T-helper 1 cell treated with Interleukin-12 subunit alpha and Interleukin-12 subunit beta and Interleukin-4 antibody, amounts not matched to agents 30 ng/mL and 1 ng/mL, for 36 hours (primary cell): ENCODE data around the gene LINC01488. TPM values are rescaled to one million over a fixed set of nuclear protein-coding genes. Genes with fewer than 3 reads are reported as not detected.

Source experiments
- intact Hi-C: fragments of 100-400 bp; cut with micrococcal nuclease; formaldehyde crosslinking; loops from one replicate; pipeline ENCODE4 v1.15.1; 2024
- total RNA-seq: library from RNA; stranded (reverse); gene quantifications from 2 replicates; pipeline ENCODE4 v1.2.3, GENCODE V29; 2022

Gene LINC01488
- total RNA-seq, 1 donor from 2014 or later: not detected

DNA sequence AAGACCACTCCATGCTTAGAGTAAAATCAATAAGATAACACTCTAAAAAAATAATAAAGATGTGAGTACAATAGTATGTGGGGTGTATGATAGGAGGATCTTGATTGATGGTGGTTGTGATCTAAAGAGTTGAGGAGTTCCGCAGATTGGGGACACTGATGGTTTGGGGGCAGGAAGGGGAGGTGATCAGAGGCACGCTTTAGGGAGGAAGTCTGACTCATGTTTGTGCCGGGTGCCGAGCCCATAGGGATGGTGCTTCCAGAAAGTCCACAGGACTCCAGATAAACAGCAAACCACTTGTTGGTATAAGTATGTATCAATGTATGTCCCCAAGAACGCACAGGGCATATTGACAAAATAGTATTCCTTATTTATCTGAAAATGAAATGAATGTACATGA, 27.5 kb downstream of the LINC01488 start:
- intact Hi-C loops: no loop called here

DNA sequence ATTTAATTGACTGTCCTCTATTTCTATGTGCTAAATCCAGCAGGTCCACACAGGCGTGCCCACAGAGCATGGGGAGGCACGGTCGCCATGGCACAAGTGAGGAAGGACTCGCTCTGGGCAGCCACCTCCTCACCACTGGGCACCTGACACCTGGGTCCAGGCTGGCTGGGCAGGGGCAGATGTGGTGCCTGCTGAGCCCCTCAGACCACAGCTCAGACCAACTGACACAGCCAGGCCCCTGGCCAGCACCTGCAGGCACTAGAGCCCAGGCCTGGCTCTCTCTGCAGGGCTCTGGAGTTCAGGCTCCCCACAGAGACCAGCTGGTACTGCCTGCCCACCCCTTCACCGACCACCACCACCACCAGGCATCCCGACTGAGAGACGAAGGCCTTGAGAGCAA, 27.9 kb downstream of the LINC01488 start:
- intact Hi-C loops: no loop called here

DNA sequence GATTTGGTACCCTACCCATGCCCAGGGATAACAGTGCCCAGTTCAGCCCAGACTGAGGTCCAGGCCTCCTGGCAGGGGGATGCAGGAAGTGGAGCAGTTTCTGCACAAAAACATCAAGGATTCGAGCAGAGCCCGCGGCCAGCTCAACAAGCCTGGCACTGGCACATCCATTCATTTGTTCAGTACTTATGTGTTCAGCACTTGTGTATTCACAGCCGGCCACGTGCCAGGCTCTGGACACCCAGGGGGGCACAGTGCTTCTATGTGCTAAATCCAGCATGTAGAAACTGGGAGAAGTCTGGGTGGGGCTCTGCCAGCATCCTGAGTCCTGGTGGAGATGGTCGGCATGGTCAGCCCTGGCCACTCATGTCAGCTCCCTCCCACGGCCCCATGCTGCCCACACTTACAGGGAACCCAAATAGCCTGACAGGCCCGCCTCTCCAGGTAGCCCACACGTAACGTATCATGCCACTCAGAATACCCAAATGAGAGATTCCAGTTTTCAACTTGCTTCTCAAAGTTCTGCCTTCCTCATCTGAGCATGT, 28.5 kb downstream of the LINC01488 start:
- intact Hi-C loops: no loop called here

DNA sequence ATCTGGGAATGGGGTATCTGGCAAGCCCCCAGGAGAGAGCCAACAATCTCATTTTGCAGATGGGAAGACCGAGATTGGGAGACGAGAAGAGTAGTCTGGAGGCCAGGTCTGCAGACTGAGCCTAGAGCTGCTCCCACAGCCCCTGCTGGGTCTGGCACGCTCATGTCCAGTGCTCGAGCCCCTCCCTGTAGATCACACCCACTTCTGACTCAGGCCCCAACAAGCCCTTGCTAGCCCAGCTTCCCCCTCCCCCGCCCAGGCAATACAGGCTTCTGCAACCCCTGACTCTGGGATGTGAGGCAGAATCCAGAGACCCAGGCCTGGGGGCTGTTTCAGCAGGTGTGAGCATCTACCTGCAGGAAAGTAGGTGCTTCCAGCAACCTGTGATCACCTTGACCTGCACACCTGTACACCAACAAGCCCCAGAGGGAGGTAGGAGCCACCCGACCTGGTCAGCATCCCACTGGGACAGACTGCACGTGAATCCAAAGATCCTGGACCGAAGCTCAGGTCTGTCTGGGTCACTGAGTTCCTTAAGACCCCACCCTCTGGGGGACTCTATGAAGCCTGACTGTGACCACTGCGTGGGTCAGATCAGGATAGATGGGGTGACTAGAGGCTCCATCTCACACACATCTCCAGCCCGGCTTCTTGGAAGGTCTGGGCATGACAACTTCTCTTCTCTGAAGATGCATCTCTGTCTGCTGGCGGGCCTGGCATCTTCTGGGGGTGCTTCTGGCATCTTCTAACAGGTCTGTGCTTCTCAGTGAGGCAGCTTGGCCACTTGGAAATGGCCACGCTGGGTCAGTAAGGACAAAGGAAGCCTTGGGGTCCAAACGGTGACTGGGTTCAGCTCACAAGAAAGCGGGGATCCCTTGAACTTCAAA, 29.3 kb downstream of the LINC01488 start:
- intact Hi-C loops: no loop called here

DNA sequence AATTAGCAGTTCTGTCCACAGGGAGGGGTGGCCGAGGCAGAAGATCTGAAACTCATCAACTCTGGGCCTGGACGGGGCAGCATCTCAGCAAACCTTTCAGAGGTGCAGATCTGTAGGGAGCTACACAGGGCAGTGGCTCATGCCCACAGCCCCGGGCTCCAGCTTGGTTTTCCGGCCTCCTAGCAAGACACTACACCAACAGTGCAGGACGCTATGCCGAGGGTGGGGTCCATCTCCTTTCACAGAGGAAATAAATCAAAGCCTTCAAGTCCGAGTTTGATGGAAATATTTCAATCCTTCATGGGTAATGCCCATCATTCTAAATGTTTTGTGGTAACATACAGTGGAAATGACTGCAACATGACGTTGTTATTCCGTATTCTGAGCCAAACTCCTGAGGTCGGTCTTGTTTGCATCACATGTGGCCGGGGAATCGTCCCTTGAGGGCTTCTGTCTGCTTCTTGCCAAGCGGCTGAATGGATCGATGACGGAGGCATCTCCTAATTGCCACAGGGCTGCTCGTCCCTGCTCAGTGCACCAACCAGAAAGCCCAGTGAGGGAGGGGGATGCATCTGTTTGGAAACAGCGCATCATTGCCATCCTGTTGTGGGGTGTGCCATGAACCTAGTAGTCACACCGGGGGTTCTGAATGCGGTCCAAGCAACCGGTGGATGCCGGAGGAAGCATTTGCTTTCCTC, 30.0 kb downstream of the LINC01488 start:
- intact Hi-C loops: no loop called here

DNA sequence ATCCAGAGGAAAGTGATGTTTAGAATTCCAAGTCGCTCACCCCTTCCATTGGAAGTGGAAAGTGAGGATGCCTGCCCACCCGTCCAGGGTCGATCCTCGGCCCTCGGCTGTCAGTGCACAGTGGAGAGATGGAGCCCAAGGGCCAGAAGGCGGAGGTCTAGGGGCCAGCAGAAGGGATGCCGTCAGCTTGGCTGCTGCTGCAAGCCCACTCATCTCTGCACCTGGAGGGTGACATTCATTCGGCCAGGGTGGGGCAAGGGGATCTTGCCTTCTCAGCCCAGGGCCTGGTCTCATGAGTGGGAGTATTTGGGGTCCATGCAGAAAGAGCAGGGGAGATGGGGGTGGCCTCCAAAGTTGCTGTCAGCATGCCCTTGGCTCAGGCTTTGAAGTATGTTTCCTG, 30.7 kb downstream of the LINC01488 start:
- intact Hi-C loops: no loop called here

DNA sequence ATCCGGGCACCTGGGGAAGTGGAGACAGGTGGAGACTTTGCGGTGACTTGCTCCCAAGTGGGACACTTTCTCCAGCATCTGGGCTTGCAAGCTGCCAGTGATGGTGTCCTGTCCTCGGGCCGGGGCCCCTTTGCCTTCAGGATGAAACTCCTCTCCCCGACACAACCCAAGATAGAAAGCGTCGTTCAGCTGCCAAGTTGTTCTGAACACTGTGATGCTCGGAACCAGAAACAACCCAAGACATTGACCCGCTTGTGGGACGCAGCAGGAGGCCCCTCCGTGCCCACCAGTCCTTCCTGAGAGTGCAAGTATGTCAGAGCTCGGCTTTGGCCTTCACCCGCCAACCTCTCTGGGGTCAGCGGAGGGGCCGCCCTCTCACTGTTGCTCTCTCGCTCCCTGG, 31.3 kb downstream of the LINC01488 start:
- intact Hi-C loops: no loop called here

DNA sequence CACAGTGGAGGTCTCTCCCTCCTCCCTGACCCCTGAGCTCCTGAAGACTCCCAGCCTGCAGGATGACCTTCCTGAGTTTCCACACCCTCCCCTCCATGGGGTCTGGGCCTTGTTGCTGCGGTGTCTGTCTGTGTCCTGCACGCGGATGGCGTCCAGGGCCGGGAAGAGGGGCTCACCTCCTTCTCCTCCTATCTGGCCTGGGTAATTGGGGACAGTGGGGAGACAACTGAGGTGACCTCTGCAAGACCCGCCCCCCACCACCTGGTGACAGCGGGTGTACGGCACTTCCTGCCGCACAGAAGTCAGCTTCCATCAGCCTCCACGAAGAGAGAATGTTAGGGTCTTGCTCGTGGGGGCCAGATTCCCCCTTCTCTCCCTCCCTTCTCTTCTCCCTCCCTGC, 31.7 kb downstream of the LINC01488 start:
- intact Hi-C loops: no loop called here

DNA sequence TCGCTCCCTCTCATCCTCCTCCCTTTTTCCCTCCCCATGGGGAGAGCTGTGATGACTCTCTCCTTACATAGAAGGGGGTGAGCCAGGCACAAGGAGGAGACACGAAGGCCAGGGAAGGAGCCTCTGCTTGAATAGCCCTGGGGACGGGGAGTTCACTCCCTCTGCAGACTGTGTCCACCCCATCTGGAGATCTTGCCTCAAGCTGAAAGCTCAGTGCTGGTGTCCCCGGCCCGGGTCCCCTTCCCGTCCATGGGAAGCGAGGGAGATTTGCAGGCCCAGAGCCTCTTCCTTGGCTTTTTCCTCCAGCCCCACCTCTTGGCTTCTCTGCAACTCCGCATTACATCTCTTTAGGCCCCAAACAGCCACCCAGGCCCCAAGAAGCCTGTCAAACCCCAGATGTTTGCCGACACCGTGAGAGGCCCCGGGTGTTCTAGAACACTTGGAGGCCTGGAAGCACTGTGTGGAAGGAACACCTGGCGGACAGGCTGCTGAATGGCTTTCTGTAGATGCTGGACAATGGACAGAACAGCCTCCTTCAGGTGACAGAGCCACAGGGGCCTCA, 32.3 kb downstream of the LINC01488 start:
- intact Hi-C loops: no loop called here

DNA sequence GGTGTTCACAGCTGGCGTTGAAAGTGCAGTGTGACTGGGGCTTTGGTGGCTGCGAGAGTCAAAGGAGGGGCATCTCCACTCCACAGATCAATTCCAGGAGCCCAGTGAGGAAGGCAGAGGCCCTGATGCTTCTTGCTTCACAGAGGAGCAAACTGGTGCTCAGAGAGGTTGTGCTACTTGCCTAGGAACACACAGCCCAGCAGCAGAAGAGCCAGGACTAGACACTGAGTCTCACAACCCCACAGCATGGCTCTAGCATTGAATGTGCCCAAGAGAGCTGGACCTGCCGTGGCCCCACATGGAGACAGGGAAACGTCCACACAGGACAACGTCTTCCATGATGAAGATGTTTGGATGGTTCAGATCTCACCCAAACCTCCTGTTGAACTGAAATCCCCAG, 33.3 kb downstream of the LINC01488 start:
- intact Hi-C loops: no loop called here

DNA sequence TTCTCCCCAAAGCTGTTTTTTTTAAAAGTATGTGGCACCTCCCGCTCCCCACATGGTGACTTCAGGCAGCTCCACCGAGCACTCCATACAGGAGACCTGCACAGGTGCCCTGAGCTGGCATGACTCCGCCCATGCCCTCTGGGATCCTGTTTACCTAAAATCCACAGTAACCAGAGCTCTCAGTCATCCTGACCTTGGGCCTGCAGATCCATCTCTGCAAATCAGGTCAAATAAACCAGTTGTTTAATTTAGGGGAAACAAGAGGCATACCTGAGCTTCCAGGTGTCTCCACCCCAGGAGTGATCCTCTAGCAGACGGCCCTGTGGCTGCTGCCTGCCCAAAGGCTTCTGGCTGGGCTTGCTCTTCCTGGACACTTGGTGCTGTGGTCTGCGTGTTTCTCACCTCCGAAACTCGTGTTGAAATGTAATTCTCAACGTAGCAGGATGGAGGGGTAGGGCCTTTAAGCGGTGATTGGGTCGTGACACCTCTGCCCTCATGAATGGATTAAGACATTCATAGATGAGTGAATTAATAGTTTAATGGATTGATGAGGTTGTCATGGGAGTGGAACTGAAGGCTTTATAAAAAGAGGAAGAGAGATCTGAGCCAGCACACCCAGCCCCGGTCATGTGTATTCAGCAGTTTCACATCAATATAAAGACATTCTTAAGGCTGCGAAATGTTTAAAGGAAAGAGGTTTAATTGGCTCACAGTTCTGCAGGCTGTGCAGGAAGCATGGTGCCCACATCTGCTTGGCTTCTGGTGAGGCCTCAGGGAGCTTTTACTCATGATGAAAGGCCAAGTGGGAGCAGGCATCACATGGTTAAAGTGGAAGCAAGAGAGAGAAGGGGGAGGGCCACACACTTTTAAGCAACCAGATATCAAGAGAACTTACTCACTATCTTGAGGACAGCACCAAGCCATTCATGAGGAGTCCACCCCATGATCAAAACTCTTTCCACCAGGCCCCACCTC, 34.1 kb downstream of the LINC01488 start:
- intact Hi-C loops: no loop called here

DNA sequence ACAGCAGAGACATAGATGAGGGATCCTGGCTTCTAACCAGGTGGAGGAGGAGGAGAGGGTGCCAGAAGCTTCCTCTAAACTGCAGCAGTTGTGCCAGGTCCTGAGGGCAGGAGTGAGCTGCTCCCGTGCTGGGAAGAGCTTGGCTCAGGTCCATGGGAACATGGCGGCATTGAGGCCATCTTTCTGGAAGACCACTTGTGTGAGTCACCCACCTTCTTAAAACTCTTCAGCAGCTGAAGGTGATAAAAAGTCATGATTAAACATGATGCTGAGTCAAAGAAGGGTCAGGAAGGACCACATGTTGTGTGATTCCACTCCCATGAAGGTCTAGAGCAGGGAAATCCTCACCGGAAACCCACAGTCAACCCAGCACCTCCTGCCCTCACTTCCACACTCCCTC, 35.1 kb downstream of the LINC01488 start:
- intact Hi-C loops: no loop called here

DNA sequence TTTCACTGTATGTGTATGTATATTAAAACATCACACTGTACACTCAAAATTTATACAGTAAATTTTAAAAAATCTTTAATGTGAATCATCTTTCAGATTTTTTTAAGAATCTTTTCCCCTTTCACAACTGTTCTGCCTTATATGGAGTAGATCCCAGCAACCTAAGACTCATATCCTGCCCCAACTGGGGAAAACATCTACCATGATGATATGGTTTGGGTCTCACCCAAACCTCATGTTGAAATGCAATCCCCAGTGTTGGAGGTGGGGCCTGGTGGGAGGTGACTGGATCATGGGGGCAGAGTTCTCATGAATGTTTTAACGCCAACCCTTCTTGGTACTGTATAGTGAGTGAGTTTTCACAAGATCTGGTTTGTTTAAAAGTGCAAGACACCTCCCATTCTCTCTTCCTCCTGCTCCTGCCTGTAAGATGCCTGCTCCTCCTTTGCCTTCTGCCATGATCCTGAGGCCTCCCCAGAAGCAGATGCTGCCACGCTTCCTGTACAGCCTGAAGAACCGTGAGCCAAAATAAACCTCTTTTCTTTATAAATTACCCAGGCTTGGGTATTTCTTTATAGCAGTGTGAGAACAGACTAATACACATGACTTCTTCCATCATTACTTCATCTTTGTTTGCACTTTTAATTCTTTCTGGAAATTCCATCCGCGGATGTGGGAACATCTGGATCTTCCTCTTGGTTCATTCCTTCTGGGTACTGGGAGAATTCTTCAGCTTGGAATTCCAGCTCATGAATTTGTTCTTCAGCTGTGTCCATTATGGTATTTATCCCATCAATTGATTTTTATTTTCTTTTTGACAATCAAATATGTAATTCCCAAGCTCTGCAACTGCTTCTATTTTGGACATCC, 36.9 kb downstream of the LINC01488 start:
- intact Hi-C loops: no loop called here

DNA sequence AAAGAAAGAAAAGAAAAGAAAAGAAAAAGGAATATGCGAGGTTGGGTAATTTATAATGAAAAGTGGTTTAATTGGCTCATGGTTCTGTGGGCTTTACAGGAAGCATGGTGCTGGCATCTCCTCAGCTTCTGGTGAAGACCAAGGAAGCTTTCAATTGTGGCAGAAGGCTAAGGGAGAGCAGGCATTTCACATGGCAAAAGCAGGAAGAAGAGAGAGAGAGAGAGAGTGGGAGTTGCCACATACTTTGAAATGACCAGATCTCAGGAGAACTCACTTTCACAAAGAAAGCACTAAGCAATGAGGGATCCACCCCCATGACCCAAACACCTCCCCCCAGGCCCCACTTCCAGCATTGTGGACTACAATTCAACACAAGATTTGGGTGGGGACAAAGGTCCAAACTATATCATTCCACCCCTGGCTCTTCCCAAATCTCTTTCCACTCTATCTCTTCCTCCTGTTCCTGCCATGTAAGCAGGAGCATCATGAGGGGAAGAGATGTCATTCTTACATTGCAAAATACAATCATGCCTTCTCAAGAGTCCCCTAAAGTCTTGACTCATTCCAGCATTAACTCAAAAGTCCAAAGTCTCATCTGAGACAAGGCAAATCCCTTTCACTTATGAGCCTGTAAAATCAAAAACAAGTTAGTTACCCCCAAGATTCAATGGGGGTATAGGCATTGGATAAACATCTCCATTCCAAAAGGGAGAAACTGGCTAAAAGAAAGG, 38.9 kb downstream of the LINC01488 start:
- intact Hi-C loops: no loop called here

DNA sequence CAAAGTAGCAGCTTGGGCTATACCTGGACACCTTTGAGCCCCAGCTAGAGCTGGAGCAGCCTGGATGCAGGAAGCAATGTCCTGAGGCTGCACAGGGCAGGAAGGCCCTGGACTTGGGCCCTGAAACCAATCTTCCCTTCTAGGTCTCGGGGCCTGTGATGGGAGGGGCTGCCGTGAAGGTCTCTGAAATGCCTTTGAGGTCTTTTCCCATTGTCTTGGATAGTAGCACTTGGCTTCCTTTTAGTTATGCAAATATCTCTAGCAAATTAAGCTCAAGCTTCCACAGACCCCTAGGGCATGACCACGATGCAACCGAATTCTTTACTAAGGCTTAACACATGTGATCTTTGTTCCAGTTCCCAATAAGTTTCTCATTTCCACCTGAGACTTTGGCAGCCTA, 40.0 kb downstream of the LINC01488 start:
- intact Hi-C loops: no loop called here

DNA sequence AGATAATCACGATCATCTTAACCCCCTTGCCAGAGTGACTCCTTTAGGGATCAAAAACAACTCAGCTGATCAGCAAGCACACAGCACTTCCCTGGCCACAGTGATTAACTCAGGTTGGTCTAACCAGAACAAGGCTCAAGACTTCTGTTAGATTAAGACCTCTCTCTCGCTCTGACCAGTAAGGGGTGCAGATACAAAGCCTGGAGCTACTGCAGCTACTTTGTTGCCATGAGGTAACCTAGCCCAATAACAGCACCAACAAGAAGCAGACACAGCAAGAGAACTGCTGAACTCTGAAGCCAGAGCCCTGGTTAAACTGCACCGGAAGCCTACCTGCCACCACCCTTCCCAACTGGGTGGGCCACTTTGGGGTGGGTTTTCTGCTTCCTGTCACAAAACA, 42.0 kb downstream of the LINC01488 start:
- intact Hi-C loops: no loop called here

DNA sequence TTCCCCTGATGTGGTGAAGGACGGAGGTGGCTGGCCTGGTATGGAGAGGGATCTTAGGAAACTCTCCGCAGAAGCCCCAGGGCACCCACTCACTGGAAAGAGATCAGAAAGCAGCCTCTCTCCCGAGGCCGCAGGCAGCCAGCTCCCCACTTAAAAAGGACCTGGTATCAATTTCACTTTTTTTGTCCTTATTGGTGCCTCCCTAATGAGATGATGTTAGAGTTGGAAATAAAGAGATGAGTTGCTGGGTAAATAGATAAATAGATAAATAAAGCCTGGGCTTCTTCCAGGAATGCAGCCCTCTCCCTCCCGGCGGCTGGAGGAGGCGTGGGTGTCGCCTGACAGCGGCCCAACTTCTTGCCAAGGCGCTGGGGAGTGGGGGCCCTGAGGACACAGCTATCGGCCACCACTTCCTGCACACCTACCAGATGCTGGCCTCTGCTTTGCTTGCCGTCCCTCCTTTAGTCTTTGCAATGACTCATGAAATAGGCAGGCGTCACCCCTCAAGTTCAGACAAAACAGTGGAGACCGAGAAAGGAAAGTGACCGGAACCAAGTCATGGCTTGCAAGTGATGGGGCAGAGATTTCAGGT, 42.9 kb downstream of the LINC01488 start:
- intact Hi-C loops: no loop called here

DNA sequence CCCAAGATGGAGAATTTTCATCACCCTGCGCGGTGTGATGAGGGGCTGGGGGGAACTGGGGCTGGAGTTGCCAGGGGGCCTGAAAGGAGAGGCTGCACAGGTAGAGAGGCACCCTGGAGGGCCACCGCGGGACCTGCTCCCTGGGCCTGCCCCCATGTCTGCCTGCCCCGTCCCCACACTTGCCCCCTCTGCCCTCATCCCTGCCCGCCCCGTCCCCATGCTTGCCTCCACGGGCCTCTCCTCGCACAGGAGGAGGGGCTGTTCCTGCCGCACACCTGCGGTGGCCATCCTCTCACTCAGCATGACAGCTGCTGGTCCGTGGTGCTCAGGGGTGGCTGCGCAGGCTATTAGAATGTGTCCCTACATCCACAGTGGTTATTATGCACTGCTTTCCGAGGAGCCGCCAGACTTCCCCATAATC, 43.5 kb downstream of the LINC01488 start:
- intact Hi-C loops: no loop called here
